NT2/D1 (cell line): ENCODE results near the gene ARHGAP20.

ENCODE experiments used
- SUZ12 ChIP-seq: IDR thresholded peaks from 2 replicates; pipeline ENCODE4 v1.6.1; 2011; ENCODE audit not compliant: insufficient read length, insufficient read depth; ENCODE audit errors: extremely low read depth
- YY1 ChIP-seq: IDR thresholded peaks from 2 replicates; pipeline ENCODE4 v1.6.1; 2011; ENCODE audit not compliant: insufficient read length, insufficient read depth
- ZNF274 ChIP-seq: IDR thresholded peaks from 2 replicates; pipeline ENCODE4 v1.6.1; 2011; ENCODE audit warnings: mild to moderate bottlenecking, low read depth, low read length

GRCh38 chr11:110711448-110711775 is 825 bp downstream of the ARHGAP20 start:
- no peak for TF ChIP-seq YY1
- TF ChIP-seq ZNF274: no peak
- TF ChIP-seq SUZ12: peak; percentile 42
